Activated naive CD8-positive, alpha-beta T cell (primary cell): ENCODE results near the gene TTC14.
"Not testable (repeated sequence)": the region's sequence is repeated elsewhere in the genome, so short reads cannot be mapped to it uniquely, and the experiment has no call there.

Source experiments
- H3K27ac Mint-ChIP-seq: one replicate; pipeline ENCODE4 v1.8.0; 2021; ENCODE audit warnings: mixed read lengths
- H3K27me3 Mint-ChIP-seq: one replicate; pipeline ENCODE4 v1.8.0; 2021; ENCODE audit warnings: mixed read lengths
- H3K36me3 Mint-ChIP-seq: one replicate; pipeline ENCODE4 v1.8.0; 2021; ENCODE audit warnings: mixed read lengths
- H3K4me1 Mint-ChIP-seq: one replicate; pipeline ENCODE4 v1.8.0; 2021; ENCODE audit warnings: low read depth, mixed read lengths
- H3K4me3 Mint-ChIP-seq: one replicate; pipeline ENCODE4 v1.8.0; 2021; ENCODE audit warnings: mild to moderate bottlenecking, mixed read lengths
- H3K9me3 Mint-ChIP-seq: one replicate; pipeline ENCODE4 v1.8.0; 2021; ENCODE audit warnings: low read depth, mixed read lengths

Gene TTC14

GRCh38 chr3:180601688-180602666, at the start of gene TTC14:
Gene TTC14 (plus strand): TSS chr3:180602163. CDS start chr3:180602262, 99 bp downstream.
- H3K27me3 Mint-ChIP-seq, result peaks cover 15% of the 10 kb centered on the region
- peaks cover 15% of the 10 kb centered on the region for H3K36me3 Mint-ChIP-seq
- H3K4me3 Mint-ChIP-seq, result peak within 1 kb of the TSS; percentile 93
- H3K4me1 Mint-ChIP-seq, result peaks cover 38% of the 10 kb centered on the region
- peak within 1 kb of the TSS; percentile 97 for H3K27ac Mint-ChIP-seq
- no peaks in the 10 kb centered on the region for H3K9me3 Mint-ChIP-seq

GRCh38 chr3:180563406-180563805, 38.6 kb upstream of the TTC14 start:
- Mint-ChIP-seq H3K27ac (no peak overlapping the region), H3K4me3 (no peak overlapping the region), H3K36me3 (peaks cover 3% of the 10 kb centered on the region), H3K4me1 (no peaks in the 10 kb centered on the region), H3K27me3 (peaks cover 1% of the 10 kb centered on the region), H3K9me3 (peaks cover 5% of the 10 kb centered on the region)

DNA sequence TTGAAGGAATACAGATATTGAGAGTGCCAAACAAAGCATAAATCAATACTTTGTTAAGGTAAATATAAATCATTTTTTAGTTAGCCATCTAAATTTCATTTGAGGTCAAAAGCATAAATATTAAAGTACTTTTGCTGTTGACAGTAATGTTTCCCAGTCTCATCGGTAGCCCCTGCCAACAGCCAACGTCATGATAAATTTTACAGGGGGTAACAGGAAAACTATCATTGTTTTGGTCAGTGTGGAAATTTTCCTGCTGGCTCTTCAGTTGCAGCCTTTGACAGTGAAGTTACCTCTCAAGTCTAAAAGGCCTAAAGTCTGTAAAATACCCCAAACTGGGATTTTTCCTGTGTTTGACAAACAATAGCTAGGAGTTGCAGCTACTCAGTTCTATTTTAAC, 37.3 kb upstream of the TTC14 start:
- Mint-ChIP-seq H3K36me3 (peaks cover under 1% of the 10 kb centered on the region), H3K27me3 (no peaks in the 10 kb centered on the region), H3K4me3 (no peak overlapping the region), H3K9me3 (peaks cover under 1% of the 10 kb centered on the region), H3K4me1 (no peaks in the 10 kb centered on the region), H3K27ac (no peak overlapping the region)

DNA sequence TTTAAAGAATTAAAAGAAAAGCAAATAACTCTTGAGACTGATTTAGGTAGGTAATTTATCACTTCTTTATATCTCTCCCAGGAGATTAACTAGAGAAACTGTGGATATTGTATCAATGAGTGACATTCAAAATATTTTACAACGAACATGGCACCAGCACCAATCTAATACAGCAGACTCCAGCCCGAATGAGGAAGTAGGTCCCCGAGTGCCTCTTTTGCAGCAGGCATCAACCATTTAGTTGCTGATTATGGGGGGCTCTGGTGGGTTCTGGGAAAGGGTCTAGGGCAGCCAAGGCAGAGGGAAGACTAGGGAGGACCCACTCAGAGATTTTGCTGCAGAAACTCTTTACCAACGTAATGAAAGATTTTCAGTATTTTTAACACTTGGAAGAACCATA, 31.7 kb upstream of the TTC14 start:
- no peaks in the 10 kb centered on the region for H3K9me3 Mint-ChIP-seq
- H3K36me3 Mint-ChIP-seq, result no peaks in the 10 kb centered on the region
- no peak overlapping the region for H3K4me3 Mint-ChIP-seq
- no peak overlapping the region for H3K27ac Mint-ChIP-seq
- H3K27me3 Mint-ChIP-seq, result peaks cover 2% of the 10 kb centered on the region
- no peaks in the 10 kb centered on the region for H3K4me1 Mint-ChIP-seq

DNA sequence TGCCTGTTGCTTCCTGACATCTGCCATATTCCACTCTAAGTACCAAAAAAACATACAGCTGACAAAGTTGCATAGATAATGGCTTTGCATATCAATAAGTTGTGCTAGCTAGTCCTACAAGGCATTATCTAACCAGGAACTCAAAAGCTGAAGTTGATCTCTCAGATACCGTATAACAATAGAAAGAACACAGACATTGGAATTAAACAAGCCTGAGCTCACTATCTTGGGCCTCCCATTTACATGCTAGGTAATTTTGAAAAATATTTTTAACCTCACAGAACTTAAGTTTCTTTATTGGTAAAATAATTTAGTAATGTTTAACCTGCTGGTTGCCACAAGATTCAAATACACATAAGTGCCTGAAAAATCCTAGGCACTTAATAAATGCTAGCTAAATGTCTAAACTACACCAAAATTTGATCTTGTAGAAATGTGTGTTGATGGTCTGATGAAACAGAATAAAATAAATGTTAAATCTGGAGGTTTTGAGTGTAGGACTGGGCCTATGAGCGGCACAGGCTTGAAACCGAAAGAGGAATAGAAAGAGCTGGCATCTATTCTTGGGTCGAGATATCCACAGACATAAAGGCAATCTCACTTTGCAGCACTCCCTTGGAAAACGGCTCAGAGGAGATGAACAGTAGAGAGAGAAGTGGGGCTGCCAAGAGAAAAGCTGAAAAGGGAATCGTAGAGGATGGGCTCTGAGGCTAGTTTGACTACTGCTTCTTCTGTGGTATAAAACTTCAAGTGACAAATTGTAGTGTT, 29.9 kb upstream of the TTC14 start:
- H3K9me3 Mint-ChIP-seq, result no peaks in the 10 kb centered on the region
- no peak overlapping the region for H3K27ac Mint-ChIP-seq
- peaks cover 5% of the 10 kb centered on the region for H3K27me3 Mint-ChIP-seq
- H3K4me3 Mint-ChIP-seq, result no peak overlapping the region
- H3K36me3 Mint-ChIP-seq, result no peaks in the 10 kb centered on the region
- no peaks in the 10 kb centered on the region for H3K4me1 Mint-ChIP-seq

DNA sequence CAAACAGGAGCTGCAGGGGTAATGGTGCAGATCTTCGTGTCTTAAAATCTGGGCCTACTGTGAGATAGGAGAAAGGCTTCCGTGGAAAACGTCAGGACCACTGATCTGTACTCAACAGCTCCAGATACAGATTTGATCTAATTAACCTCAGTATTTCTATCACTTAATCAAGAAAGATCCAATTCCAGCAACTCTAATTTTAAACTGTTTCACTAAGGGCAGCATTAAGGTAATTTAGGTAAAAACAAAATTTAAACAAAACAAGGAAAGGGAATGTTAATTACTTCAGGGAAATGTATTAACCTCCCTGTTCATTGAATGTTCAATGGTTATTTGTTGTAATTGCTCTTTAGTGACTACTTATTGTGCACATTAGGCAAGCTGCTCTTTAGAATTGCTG, 26.4 kb upstream of the TTC14 start:
- Mint-ChIP-seq H3K4me3 (no peak overlapping the region), H3K9me3 (no peaks in the 10 kb centered on the region), H3K27me3 (peaks cover 9% of the 10 kb centered on the region), H3K27ac (no peak overlapping the region), H3K36me3 (no peaks in the 10 kb centered on the region), H3K4me1 (no peaks in the 10 kb centered on the region)

DNA sequence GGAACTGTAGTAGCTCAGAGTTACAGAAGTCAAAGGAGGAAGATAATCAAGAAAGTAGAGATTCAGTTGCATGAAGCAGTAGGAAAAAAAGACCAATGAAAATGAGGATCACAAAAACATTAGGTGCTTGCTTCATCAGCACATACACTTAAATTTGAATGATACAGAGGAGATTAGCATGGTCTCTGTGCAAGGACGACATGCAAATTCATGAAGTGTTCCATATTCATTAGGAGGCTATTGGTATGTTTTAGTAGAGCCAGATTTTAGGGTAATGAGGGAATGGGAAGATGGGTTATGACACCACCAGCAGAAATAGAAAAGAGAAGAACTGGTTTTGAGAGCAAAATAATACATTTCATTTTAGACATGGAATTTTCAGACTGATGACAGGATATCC, 21.0 kb upstream of the TTC14 start:
- H3K9me3 Mint-ChIP-seq, result no peaks in the 10 kb centered on the region
- H3K4me3 Mint-ChIP-seq, result no peak overlapping the region
- H3K36me3 Mint-ChIP-seq, result no peaks in the 10 kb centered on the region
- no peak overlapping the region for H3K27ac Mint-ChIP-seq
- H3K27me3 Mint-ChIP-seq, result peaks cover 26% of the 10 kb centered on the region
- H3K4me1 Mint-ChIP-seq, result no peaks in the 10 kb centered on the region

GRCh38 chr3:180590396-180590795, 11.6 kb upstream of the TTC14 start:
- H3K27me3 Mint-ChIP-seq, result peaks cover 42% of the 10 kb centered on the region
- no peaks in the 10 kb centered on the region for H3K4me1 Mint-ChIP-seq
- no peak overlapping the region for H3K4me3 Mint-ChIP-seq
- no peaks in the 10 kb centered on the region for H3K9me3 Mint-ChIP-seq
- H3K27ac Mint-ChIP-seq, result no peak overlapping the region
- peaks cover 2% of the 10 kb centered on the region for H3K36me3 Mint-ChIP-seq

- H3K4me3 Mint-ChIP-seq, H3K36me3 Mint-ChIP-seq: not testable (repeated sequence)
- peaks cover 35% of the 10 kb centered on the region for H3K27me3 Mint-ChIP-seq
These were observed 8.3 kb upstream of the TTC14 start for GRCh38 chr3:180593631-180594030.

GRCh38 chr3:180594631-180595558, 7.1 kb upstream of the TTC14 start:
- H3K27me3 Mint-ChIP-seq, result peaks cover 32% of the 10 kb centered on the region
- H3K4me3 Mint-ChIP-seq, result no peak overlapping the region
- H3K36me3 Mint-ChIP-seq, result peaks cover 6% of the 10 kb centered on the region
- H3K4me1 Mint-ChIP-seq, result no peaks in the 10 kb centered on the region
- no peaks in the 10 kb centered on the region for H3K9me3 Mint-ChIP-seq
- H3K27ac Mint-ChIP-seq, result no peak overlapping the region

More at GRCh38 chr3:180593631-180594030, 8.3 kb upstream of the TTC14 start:
- not testable (repeated sequence) for H3K4me1 Mint-ChIP-seq, H3K27ac Mint-ChIP-seq, H3K9me3 Mint-ChIP-seq

- H3K27me3 Mint-ChIP-seq, result peaks cover 34% of the 10 kb centered on the region
- no peak overlapping the region for H3K27ac Mint-ChIP-seq
- no peaks in the 10 kb centered on the region for H3K9me3 Mint-ChIP-seq
- H3K4me1 Mint-ChIP-seq, result no peaks in the 10 kb centered on the region
- no peak overlapping the region for H3K4me3 Mint-ChIP-seq
- H3K36me3 Mint-ChIP-seq, result peaks cover 6% of the 10 kb centered on the region
These were observed 6.4 kb upstream of the TTC14 start for GRCh38 chr3:180595559-180595935.

DNA sequence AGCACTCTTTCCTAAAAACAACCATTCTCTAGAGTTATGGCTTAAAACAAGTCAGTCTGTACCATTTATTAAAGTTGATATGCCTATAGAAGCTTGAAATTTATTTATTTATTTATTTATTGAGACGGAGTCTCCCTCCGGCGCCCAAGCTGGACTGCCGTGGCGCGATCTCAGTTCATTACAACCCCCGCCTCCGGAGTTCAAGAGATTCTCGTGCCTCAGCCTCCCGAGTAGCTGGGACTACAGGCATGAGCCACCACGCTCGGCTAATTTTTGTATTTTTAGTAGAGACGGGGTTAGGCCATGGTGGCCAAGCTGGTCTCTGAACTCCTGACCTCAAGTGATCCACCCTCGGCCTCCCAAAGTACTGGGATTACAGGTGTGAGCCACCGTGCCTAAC, 1.5 kb upstream of the TTC14 start:
- Mint-ChIP-seq H3K27ac (peak overlapping the region; percentile 41), H3K4me1 (peaks cover 31% of the 10 kb centered on the region), H3K9me3 (no peaks in the 10 kb centered on the region), H3K27me3 (peaks cover 18% of the 10 kb centered on the region), H3K36me3 (peaks cover 15% of the 10 kb centered on the region), H3K4me3 (peak overlapping the region; percentile 63)

DNA sequence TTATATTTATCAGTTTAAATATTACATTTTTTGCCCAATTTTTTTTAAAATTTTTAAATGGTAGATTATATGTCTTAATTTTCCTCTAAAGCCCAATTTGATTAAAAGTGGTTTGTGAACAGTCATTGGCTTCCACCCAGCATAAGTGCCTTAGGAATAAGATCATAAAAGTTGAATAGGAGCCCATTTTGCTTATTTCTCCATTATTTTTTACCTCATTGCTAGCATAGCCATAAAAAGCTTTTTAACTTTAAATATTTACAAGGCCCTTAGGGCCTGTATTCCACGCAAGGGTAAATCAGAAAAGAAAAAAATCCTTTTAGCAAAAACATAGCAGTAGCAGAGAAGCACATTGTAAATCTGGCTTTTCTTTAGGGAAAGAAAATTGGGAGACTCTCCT, 9.0 kb downstream of the TTC14 start:
- Mint-ChIP-seq H3K36me3 (peaks cover 8% of the 10 kb centered on the region), H3K27me3 (no peaks in the 10 kb centered on the region), H3K27ac (no peak overlapping the region), H3K4me3 (no peak overlapping the region), H3K9me3 (no peaks in the 10 kb centered on the region), H3K4me1 (peaks cover 10% of the 10 kb centered on the region)

DNA sequence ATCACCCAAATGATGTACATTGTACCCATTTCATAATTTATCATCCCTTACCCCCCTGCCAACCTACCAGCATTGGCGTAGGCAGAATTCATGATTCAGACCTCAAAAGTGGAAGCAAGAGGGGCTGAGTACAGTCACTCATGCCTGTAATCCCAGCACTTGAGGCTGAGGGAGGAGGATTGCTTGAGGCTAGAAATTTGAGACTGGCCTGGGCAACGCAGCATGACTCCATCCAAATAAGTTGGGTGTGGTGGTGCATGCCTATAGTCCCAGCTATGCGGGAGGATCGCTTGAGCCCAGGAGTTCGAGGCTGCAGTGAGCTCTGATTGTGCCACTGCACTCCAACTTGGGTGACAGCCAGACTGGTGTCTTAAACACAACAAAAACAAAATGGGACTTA, 10.4 kb downstream of the TTC14 start:
- no peaks in the 10 kb centered on the region for H3K9me3 Mint-ChIP-seq
- H3K27ac Mint-ChIP-seq, result no peak overlapping the region
- no peak overlapping the region for H3K4me3 Mint-ChIP-seq
- H3K27me3 Mint-ChIP-seq, result no peaks in the 10 kb centered on the region
- peaks cover 8% of the 10 kb centered on the region for H3K36me3 Mint-ChIP-seq
- peaks cover 5% of the 10 kb centered on the region for H3K4me1 Mint-ChIP-seq
